HepG2 (cell line): ENCODE results near the gene OSER1. TPM values are rescaled to one million over a fixed set of nuclear protein-coding genes. Genes with fewer than 3 reads are reported as not detected.

Source experiments
- CTCF ChIP-seq: sonication (generic); formaldehyde crosslinking; IDR thresholded peaks from 2 replicates; pipeline ENCODE4 v1.5.0; 2020; ENCODE audit warnings: mild to moderate bottlenecking, missing genetic modification reagents, moderate library complexity
- FOXK1 ChIP-seq: sonication (generic); formaldehyde crosslinking; IDR thresholded peaks from 2 replicates; pipeline ENCODE4 v1.4.0; 2020; ENCODE audit warnings: low read depth, missing genetic modification reagents, borderline replicate concordance
- KLF16 ChIP-seq, 2 experiments: sonication (generic) in 1 of 2; formaldehyde crosslinking in 1 of 2; IDR thresholded peaks; 2 replicates each; pipeline versions ENCODE4 v1.6.1 to v1.8.0; 2016 to 2023; ENCODE audit warnings: missing genetic modification reagents in 2 of 2, missing compliant biosample characterization in 1 of 2
- MAFF ChIP-seq: IDR thresholded peaks from 2 replicates; pipeline ENCODE4 v1.6.1; 2011; ENCODE audit warnings: low read depth, low read length, improper control_type of control experiment
- MTF1 ChIP-seq: sonication (generic); formaldehyde crosslinking; IDR thresholded peaks from 2 replicates; pipeline ENCODE4 v1.5.0; 2020; ENCODE audit warnings: missing genetic modification reagents
- MXI1 ChIP-seq: IDR thresholded peaks from 3 replicates; pipeline ENCODE4 v1.6.1; 2012; ENCODE audit warnings: low read depth, low read length, inconsistent platforms, borderline replicate concordance
- PBX3 ChIP-seq: sonication (generic); formaldehyde crosslinking; IDR thresholded peaks from 2 replicates; pipeline ENCODE4 v1.8.1; 2023; ENCODE audit warnings: missing genetic modification reagents, inconsistent platforms, borderline replicate concordance
- PHF21A ChIP-seq: sonication (generic); formaldehyde crosslinking; IDR thresholded peaks from 2 replicates; pipeline ENCODE4 v1.5.0; 2020; ENCODE audit warnings: mild to moderate bottlenecking, missing genetic modification reagents
- REPIN1 ChIP-seq: sonication (generic); formaldehyde crosslinking; IDR thresholded peaks from 2 replicates; pipeline ENCODE4 v1.8.0; 2022; ENCODE audit warnings: missing genetic modification reagents, low read depth, mild to moderate bottlenecking, borderline replicate concordance
- SNRNP70 ChIP-seq: fragments of 200-400 bp; formaldehyde crosslinking; IDR thresholded peaks from 2 replicates; pipeline ENCODE4 v1.6.1; 2017; ENCODE audit warnings: mild to moderate bottlenecking, low read depth, low read length, moderate library complexity
- THYN1 ChIP-seq: sonication (generic); formaldehyde crosslinking; IDR thresholded peaks from 2 replicates; pipeline ENCODE4 v1.8.1; 2023; ENCODE audit warnings: low read depth, mild to moderate bottlenecking, moderate library complexity, missing genetic modification reagents, borderline replicate concordance
- WIZ ChIP-seq: sonication (generic); formaldehyde crosslinking; IDR thresholded peaks from 2 replicates; pipeline ENCODE4 v1.5.1; 2020; ENCODE audit warnings: mild to moderate bottlenecking, missing genetic modification reagents
- ZFP90 ChIP-seq: sonication (generic); formaldehyde crosslinking; IDR thresholded peaks from 2 replicates; pipeline ENCODE4 v1.8.0; 2022; ENCODE audit warnings: missing genetic modification reagents, mild to moderate bottlenecking, inconsistent platforms, borderline replicate concordance
- ZNF263 ChIP-seq: sonication (generic); formaldehyde crosslinking; IDR thresholded peaks from 2 replicates; pipeline ENCODE4 v1.4.0; 2020; ENCODE audit warnings: missing genetic modification reagents
- ZNF431 ChIP-seq: sonication (generic); formaldehyde crosslinking; IDR thresholded peaks from 2 replicates; pipeline ENCODE4 v1.9.0; 2022; ENCODE audit warnings: missing genetic modification reagents, low read depth, mild to moderate bottlenecking, borderline replicate concordance
- ZNF605 ChIP-seq: sonication (generic); formaldehyde crosslinking; IDR thresholded peaks from 2 replicates; pipeline ENCODE4 v1.8.0; 2022; ENCODE audit warnings: mild to moderate bottlenecking, missing genetic modification reagents
- ZNF792 ChIP-seq: IDR thresholded peaks from 2 replicates; pipeline ENCODE4 v1.6.1; 2016
- ZNF83 ChIP-seq: sonication (generic); formaldehyde crosslinking; IDR thresholded peaks from 2 replicates; pipeline ENCODE4 v1.4.0; 2020; ENCODE audit warnings: missing genetic modification reagents, mild to moderate bottlenecking, borderline replicate concordance
- polyA plus RNA-seq, 8 experiments: library from polyadenylated mRNA; depleted of rRNA in 3 of 8; stranded (reverse) in 7 of 8; unstranded in 1 of 8; fragments of >200 nt; fragmentation: Illumina TruSeq in 4 of 8; extraction: Trizol in 4 of 8; gene quantifications; 2 replicates each; pipeline versions ENCODE4 v1.2.1 to v1.2.3, GENCODE V29; 2011 to 2016; ENCODE audit warnings: low read depth in 4 of 8, missing spikeins in 1 of 8, mixed read lengths in 1 of 8; ENCODE audit not compliant: insufficient read depth in 1 of 8
- total RNA-seq, 5 experiments: library from RNA; depleted of rRNA; stranded (reverse); fragments of >200 nt; fragmentation: Illumina TruSeq; extraction: Trizol; gene quantifications; 2 replicates each; pipeline ENCODE4 v1.2.3, GENCODE V29; 2016; ENCODE audit warnings: low read depth in 1 of 5
- TF ChIP-seq, protein P1 (sequence below): sonication (generic); formaldehyde crosslinking; IDR thresholded peaks from 2 replicates; pipeline ENCODE4 v1.4.0; 2020; ENCODE audit warnings: missing genetic modification reagents
- TF ChIP-seq, protein P2 (sequence below): sonication (generic); formaldehyde crosslinking; conservative IDR thresholded peaks from 2 replicates; pipeline ENCODE4 v1.4.0; 2020; ENCODE audit warnings: missing genetic modification reagents

Gene OSER1
- total and polyA plus RNA-seq, 2 of the 13 experiments (the other 11 are each of a cell fraction or from before 2014, with no cell fraction given), result 71.2 to 71.5 TPM

GRCh38 chr20:44217342-44218092, 6.9 kb upstream of the OSER1 start (continued):
- TF ChIP-seq ZFP90 (CRISPR knock-in tag) (no peak), CTCF (CRISPR knock-in tag) (peak; percentile 99), ZNF83 (CRISPR knock-in tag) (no peak; the same call in 1 of the 2 replicates), MXI1 (peak; percentile 26; the same call in 1 of the 3 replicates), PHF21A (CRISPR knock-in tag) (no peak), ZNF263 (0 out of 2 replicates have a peak, but pooled peaks have one; percentile 36), MTF1 (no peak), MAFF (no peak), KLF16 (CRISPR knock-in tag; IDR thresholded peaks at IDR 0.05) (peak in 1 of 2 experiments; percentile 54; a peak in 1 of 4 replicates), REPIN1 (peak; percentile 63; the same call in 1 of the 2 replicates), ZNF431 (no peak), ZNF605 (no peak), THYN1 (CRISPR knock-in tag) (no peak), WIZ (CRISPR knock-in tag) (no peak), PBX3 (CRISPR knock-in tag) (no peak), SNRNP70 (no peak), ZNF792 (0 out of 2 replicates have a peak, but pooled peaks have one; percentile 48), FOXK1 (no peak)
- TF ChIP-seq, protein P1, sequence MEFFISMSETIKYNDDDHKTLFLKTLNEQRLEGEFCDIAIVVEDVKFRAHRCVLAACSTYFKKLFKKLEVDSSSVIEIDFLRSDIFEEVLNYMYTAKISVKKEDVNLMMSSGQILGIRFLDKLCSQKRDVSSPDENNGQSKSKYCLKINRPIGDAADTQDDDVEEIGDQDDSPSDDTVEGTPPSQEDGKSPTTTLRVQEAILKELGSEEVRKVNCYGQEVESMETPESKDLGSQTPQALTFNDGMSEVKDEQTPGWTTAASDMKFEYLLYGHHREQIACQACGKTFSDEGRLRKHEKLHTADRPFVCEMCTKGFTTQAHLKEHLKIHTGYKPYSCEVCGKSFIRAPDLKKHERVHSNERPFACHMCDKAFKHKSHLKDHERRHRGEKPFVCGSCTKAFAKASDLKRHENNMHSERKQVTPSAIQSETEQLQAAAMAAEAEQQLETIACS, result no peak
- TF ChIP-seq, protein P2, sequence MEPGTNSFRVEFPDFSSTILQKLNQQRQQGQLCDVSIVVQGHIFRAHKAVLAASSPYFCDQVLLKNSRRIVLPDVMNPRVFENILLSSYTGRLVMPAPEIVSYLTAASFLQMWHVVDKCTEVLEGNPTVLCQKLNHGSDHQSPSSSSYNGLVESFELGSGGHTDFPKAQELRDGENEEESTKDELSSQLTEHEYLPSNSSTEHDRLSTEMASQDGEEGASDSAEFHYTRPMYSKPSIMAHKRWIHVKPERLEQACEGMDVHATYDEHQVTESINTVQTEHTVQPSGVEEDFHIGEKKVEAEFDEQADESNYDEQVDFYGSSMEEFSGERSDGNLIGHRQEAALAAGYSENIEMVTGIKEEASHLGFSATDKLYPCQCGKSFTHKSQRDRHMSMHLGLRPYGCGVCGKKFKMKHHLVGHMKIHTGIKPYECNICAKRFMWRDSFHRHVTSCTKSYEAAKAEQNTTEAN, result no peak
